Activated naive CD8-positive, alpha-beta T cell treated with anti-CD3 and anti-CD28 coated beads, Interleukin-2, amount 50 U/mL, for 24 hours (primary cell): Measurements from ENCODE around the gene PTPRN2.
"Not testable (repeated sequence)": the region's sequence is repeated elsewhere in the genome, so short reads cannot be mapped to it uniquely, and the experiment has no call there.

Experiments
- ATAC-seq: fragments of 150-1000 bp; cut with Tn5 transposase; one replicate; pipeline ENCODE4 v1.10.0; 2021
- DNase-seq: peaks from one replicate; pipeline ENCODE4 v3.0.0; 2021
- H3K27ac Mint-ChIP-seq: one replicate; pipeline ENCODE4 v1.8.0; 2021; ENCODE audit warnings: mild to moderate bottlenecking, mixed read lengths
- H3K27me3 Mint-ChIP-seq: one replicate; pipeline ENCODE4 v1.8.0; 2021; ENCODE audit warnings: mixed read lengths
- H3K36me3 Mint-ChIP-seq: one replicate; pipeline ENCODE4 v1.8.0; 2021; ENCODE audit warnings: low read depth, mixed read lengths
- H3K4me1 Mint-ChIP-seq: one replicate; pipeline ENCODE4 v1.8.0; 2021; ENCODE audit warnings: mixed read lengths
- H3K4me3 Mint-ChIP-seq: one replicate; pipeline ENCODE4 v1.8.0; 2021; ENCODE audit warnings: mild to moderate bottlenecking, moderate library complexity, mixed read lengths
- H3K9me3 Mint-ChIP-seq: one replicate; pipeline ENCODE4 v1.8.0; 2021; ENCODE audit warnings: mixed read lengths

PTPRN2 gene

GRCh38 chr7:158587162-158588084 is at the start of gene PTPRN2:
TSS of gene PTPRN2 (minus strand) at chr7:158587823.
- ATAC-seq (peak; percentile 50), DNase-seq (peak; percentile 57)
- Mint-ChIP-seq H3K9me3 (no peaks in the 10 kb centered on the region), H3K27ac (no peak within 1 kb of the TSS), H3K27me3 (peaks cover 46% of the 10 kb centered on the region), H3K36me3 (no peaks in the 10 kb centered on the region), H3K4me1 (peaks cover 5% of the 10 kb centered on the region), H3K4me3 (no peak within 1 kb of the TSS)

GRCh38 chr7:158633055-158633956 is 45.7 kb upstream of the PTPRN2 start:
- Mint-ChIP-seq H3K36me3 (peaks cover 41% of the 10 kb centered on the region), H3K4me3 (no peak overlapping the region), H3K27me3 (no peaks in the 10 kb centered on the region), H3K9me3 (no peaks in the 10 kb centered on the region), H3K4me1 (peaks cover 4% of the 10 kb centered on the region), H3K27ac (no peak overlapping the region)
- ATAC-seq, result peak; percentile 91
- no peak for DNase-seq

- no peak overlapping the region for H3K27ac Mint-ChIP-seq
- DNase-seq (no peak), ATAC-seq (no peak)
- H3K27me3 Mint-ChIP-seq, result no peaks in the 10 kb centered on the region
- no peaks in the 10 kb centered on the region for H3K9me3 Mint-ChIP-seq
- H3K36me3 Mint-ChIP-seq, result peaks cover 46% of the 10 kb centered on the region
- peaks cover 4% of the 10 kb centered on the region for H3K4me1 Mint-ChIP-seq
- no peak overlapping the region for H3K4me3 Mint-ChIP-seq
Measured at GRCh38 chr7:158631574-158632195, 44.1 kb upstream of the PTPRN2 start.

- ATAC-seq, H3K4me1 Mint-ChIP-seq, H3K27ac Mint-ChIP-seq, DNase-seq, H3K27me3 Mint-ChIP-seq, H3K9me3 Mint-ChIP-seq, H3K4me3 Mint-ChIP-seq: not testable (repeated sequence)
- peaks cover 47% of the 10 kb centered on the region for H3K36me3 Mint-ChIP-seq
Measured at GRCh38 chr7:158626289-158626688, 38.7 kb upstream of the PTPRN2 start.

- Mint-ChIP-seq H3K4me1 (no peaks in the 10 kb centered on the region), H3K9me3 (no peaks in the 10 kb centered on the region), H3K36me3 (peaks cover 31% of the 10 kb centered on the region), H3K27ac (no peak overlapping the region), H3K4me3 (no peak overlapping the region), H3K27me3 (no peaks in the 10 kb centered on the region)
- DNase-seq (no peak), ATAC-seq (no peak)
Measured at GRCh38 chr7:158623241-158623640, 35.6 kb upstream of the PTPRN2 start.

- DNase-seq (no peak), ATAC-seq (no peak)
- H3K9me3 Mint-ChIP-seq, result no peaks in the 10 kb centered on the region
- no peaks in the 10 kb centered on the region for H3K4me1 Mint-ChIP-seq
- H3K27me3 Mint-ChIP-seq, result no peaks in the 10 kb centered on the region
- H3K4me3 Mint-ChIP-seq, result no peak overlapping the region
- H3K36me3 Mint-ChIP-seq, result peaks cover 26% of the 10 kb centered on the region
- no peak overlapping the region for H3K27ac Mint-ChIP-seq
Measured at GRCh38 chr7:158620839-158621441, 33.3 kb upstream of the PTPRN2 start.

DNA sequence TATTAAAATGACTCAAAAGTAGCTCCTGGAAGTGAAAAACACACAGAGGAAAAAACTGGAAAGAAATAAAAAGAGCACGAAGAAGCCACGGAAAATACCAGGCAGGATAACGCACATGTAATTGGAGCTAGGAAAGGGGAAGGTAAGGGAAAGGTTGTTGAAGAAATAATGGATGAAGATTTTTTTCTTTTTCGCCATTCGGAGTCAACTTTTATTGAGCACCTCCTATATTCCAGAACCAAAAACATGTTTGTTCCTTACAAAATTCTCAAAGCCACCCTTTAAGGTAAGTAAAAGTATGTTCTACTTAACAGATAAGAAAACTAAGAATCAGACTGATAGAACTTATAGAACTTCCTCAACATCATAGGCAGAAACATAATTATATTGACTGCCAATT is 32.8 kb upstream of the PTPRN2 start:
- H3K4me1 Mint-ChIP-seq, result no peaks in the 10 kb centered on the region
- H3K4me3 Mint-ChIP-seq, result no peak overlapping the region
- H3K36me3 Mint-ChIP-seq, result peaks cover 24% of the 10 kb centered on the region
- no peaks in the 10 kb centered on the region for H3K27me3 Mint-ChIP-seq
- ATAC-seq (no peak), DNase-seq (no peak)
- H3K9me3 Mint-ChIP-seq, result no peaks in the 10 kb centered on the region
- no peak overlapping the region for H3K27ac Mint-ChIP-seq

- peaks cover 20% of the 10 kb centered on the region for H3K36me3 Mint-ChIP-seq
- no peaks in the 10 kb centered on the region for H3K9me3 Mint-ChIP-seq
- H3K4me1 Mint-ChIP-seq, result no peaks in the 10 kb centered on the region
- no peak for ATAC-seq
- no peaks in the 10 kb centered on the region for H3K27me3 Mint-ChIP-seq
- H3K4me3 Mint-ChIP-seq, result no peak overlapping the region
- H3K27ac Mint-ChIP-seq, result no peak overlapping the region
- DNase-seq, result no peak
Measured at GRCh38 chr7:158618745-158619140, 31.1 kb upstream of the PTPRN2 start.

DNA sequence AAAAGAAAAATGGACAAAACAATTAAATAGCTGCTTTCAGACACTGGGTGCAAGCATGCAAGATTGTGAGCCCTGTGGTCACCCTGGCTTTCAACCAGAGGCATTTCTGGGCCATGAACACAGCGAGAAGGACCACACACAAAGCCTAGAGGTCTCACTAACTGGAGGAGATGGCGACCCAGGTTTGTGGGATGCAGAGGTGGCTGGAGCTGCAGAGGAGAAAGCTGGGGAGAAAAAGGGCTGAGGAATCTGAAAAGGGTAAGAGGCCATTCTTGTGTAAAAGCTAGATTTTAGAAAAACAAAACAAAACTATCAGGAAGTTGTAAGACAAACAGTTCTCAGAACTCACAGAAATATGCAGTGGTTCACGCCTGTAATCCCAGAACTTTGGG is 30.1 kb upstream of the PTPRN2 start:
- H3K27me3 Mint-ChIP-seq, result no peaks in the 10 kb centered on the region
- H3K4me3 Mint-ChIP-seq, result no peak overlapping the region
- DNase-seq (no peak), ATAC-seq (no peak)
- H3K4me1 Mint-ChIP-seq, result peaks cover 10% of the 10 kb centered on the region
- H3K9me3 Mint-ChIP-seq, result no peaks in the 10 kb centered on the region
- H3K36me3 Mint-ChIP-seq, result peaks cover 14% of the 10 kb centered on the region
- no peak overlapping the region for H3K27ac Mint-ChIP-seq

DNA sequence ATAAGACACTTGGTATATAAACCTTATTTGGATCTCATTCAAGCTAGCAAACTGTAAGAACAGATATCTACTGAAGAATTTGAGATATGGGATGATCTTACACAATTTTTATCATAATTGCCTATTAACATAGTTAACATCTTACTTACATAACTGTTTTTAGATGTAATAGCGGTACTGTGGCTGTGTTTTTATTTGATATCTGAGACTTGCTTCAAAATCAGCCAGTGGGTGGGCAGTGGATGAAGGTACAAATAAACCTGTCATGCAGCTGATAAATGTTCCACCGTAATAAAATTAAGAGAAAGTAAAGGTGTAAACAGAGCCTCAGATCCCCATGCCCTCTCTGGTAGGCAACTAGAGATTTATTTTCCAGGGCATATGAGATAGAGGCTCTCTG is 28.4 kb upstream of the PTPRN2 start:
- DNase-seq (no peak), ATAC-seq (no peak)
- Mint-ChIP-seq H3K27me3 (no peaks in the 10 kb centered on the region), H3K4me3 (no peak overlapping the region), H3K27ac (no peak overlapping the region), H3K4me1 (peaks cover 16% of the 10 kb centered on the region), H3K36me3 (peaks cover 19% of the 10 kb centered on the region), H3K9me3 (no peaks in the 10 kb centered on the region)

GRCh38 chr7:158614700-158615099 is 27.1 kb upstream of the PTPRN2 start:
- Mint-ChIP-seq H3K9me3 (no peaks in the 10 kb centered on the region), H3K4me3 (no peak overlapping the region), H3K27ac (no peak overlapping the region), H3K36me3 (peaks cover 21% of the 10 kb centered on the region), H3K4me1 (peaks cover 16% of the 10 kb centered on the region), H3K27me3 (no peaks in the 10 kb centered on the region)
- no peak for ATAC-seq
- no peak for DNase-seq

GRCh38 chr7:158613481-158613880 is 25.9 kb upstream of the PTPRN2 start:
- no peak for DNase-seq
- Mint-ChIP-seq H3K4me3 (no peak overlapping the region), H3K36me3 (peaks cover 17% of the 10 kb centered on the region), H3K27me3 (no peaks in the 10 kb centered on the region), H3K4me1 (peaks cover 16% of the 10 kb centered on the region), H3K27ac (no peak overlapping the region), H3K9me3 (no peaks in the 10 kb centered on the region)
- ATAC-seq, result peak; percentile 54

- ATAC-seq (no peak), DNase-seq (no peak)
- Mint-ChIP-seq H3K4me1 (peaks cover 16% of the 10 kb centered on the region), H3K9me3 (no peaks in the 10 kb centered on the region), H3K27me3 (no peaks in the 10 kb centered on the region), H3K36me3 (peaks cover 21% of the 10 kb centered on the region), H3K4me3 (no peak overlapping the region), H3K27ac (peak overlapping the region; percentile 11)
Measured at GRCh38 chr7:158612546-158612945, 24.9 kb upstream of the PTPRN2 start.

GRCh38 chr7:158611541-158611940 is 23.9 kb upstream of the PTPRN2 start:
- no peak for DNase-seq
- no peak for ATAC-seq
- H3K4me3 Mint-ChIP-seq, result no peak overlapping the region
- peaks cover 16% of the 10 kb centered on the region for H3K4me1 Mint-ChIP-seq
- H3K9me3 Mint-ChIP-seq, result no peaks in the 10 kb centered on the region
- no peak overlapping the region for H3K27ac Mint-ChIP-seq
- peaks cover 20% of the 10 kb centered on the region for H3K36me3 Mint-ChIP-seq
- H3K27me3 Mint-ChIP-seq, result no peaks in the 10 kb centered on the region
